H9 (cell line): ENCODE data around the gene KIT. TPM values are rescaled to one million over a fixed set of nuclear protein-coding genes. Genes with fewer than 3 reads are reported as not detected.

Experiments
- DNase-seq: peaks from one replicate; pipeline ENCODE4 v3.0.0-alpha.2; 2017
- H2AFZ ChIP-seq: one replicate; pipeline ENCODE4 v1.6.1; 2013; ENCODE audit warnings: mild to moderate bottlenecking, low read length, control low read depth, moderate library complexity
- H2AK5ac ChIP-seq: 2 replicates; pipeline ENCODE4 v1.6.1; 2013; ENCODE audit warnings: low read length, control low read depth, mixed read lengths; ENCODE audit not compliant: insufficient read length
- H2BK120ac ChIP-seq: one replicate; pipeline ENCODE4 v1.6.1; 2013; ENCODE audit warnings: low read depth, mild to moderate bottlenecking, low read length, control low read depth, inconsistent platforms; ENCODE audit not compliant: poor library complexity, severe bottlenecking
- H2BK12ac ChIP-seq: 2 replicates; pipeline ENCODE4 v1.6.1; 2013; ENCODE audit warnings: low read length, control low read depth, mixed read lengths, low read depth; ENCODE audit not compliant: insufficient read length
- H2BK15ac ChIP-seq: 2 replicates; pipeline ENCODE4 v1.6.1; 2013; ENCODE audit warnings: low read depth, low read length, control low read depth
- H2BK20ac ChIP-seq: one replicate; pipeline ENCODE4 v1.6.1; 2013; ENCODE audit warnings: low read depth, mild to moderate bottlenecking, low read length, control low read depth, inconsistent platforms; ENCODE audit not compliant: poor library complexity, severe bottlenecking
- H2BK5ac ChIP-seq: 2 replicates; pipeline ENCODE4 v1.6.1; 2013; ENCODE audit warnings: low read length, control low read depth, mixed read lengths; ENCODE audit not compliant: insufficient read length
- H3K14ac ChIP-seq: 2 replicates; pipeline ENCODE4 v1.6.1; 2013; ENCODE audit warnings: low read length, control low read depth; ENCODE audit not compliant: insufficient read depth
- H3K18ac ChIP-seq: 2 replicates; pipeline ENCODE4 v1.6.1; 2013; ENCODE audit warnings: low read depth, mild to moderate bottlenecking, mixed read lengths, low read length, control low read depth; ENCODE audit not compliant: insufficient read length
- H3K23ac ChIP-seq: 2 replicates; pipeline ENCODE4 v1.6.1; 2013; ENCODE audit warnings: low read length, control low read depth, mixed read lengths, low read depth; ENCODE audit not compliant: insufficient read length
- H3K23me2 ChIP-seq: 2 replicates; pipeline ENCODE4 v1.6.1; 2013; ENCODE audit warnings: low read depth, mild to moderate bottlenecking, mixed read lengths, low read length, control low read depth; ENCODE audit not compliant: insufficient read length, poor library complexity, severe bottlenecking
- H3K27ac ChIP-seq: 2 replicates; pipeline ENCODE4 v1.5.1; 2013; ENCODE audit warnings: low read length, control low read depth, mixed read lengths, low read depth; ENCODE audit not compliant: insufficient read length
- H3K27me3 ChIP-seq: 2 replicates; pipeline ENCODE4 v1.6.1; 2013; ENCODE audit warnings: low read length, control low read depth, inconsistent platforms; ENCODE audit not compliant: insufficient read depth
- H3K4ac ChIP-seq: 2 replicates; pipeline ENCODE4 v1.6.1; 2013; ENCODE audit warnings: low read depth, mild to moderate bottlenecking, control low read depth, inconsistent platforms, low read length, moderate library complexity
- H3K4me1 ChIP-seq: 2 replicates; pipeline ENCODE4 v1.6.1; 2013; ENCODE audit warnings: low read length, control low read depth, inconsistent platforms; ENCODE audit not compliant: insufficient read depth
- H3K4me2 ChIP-seq: 2 replicates; pipeline ENCODE4 v1.6.1; 2013; ENCODE audit warnings: low read length, control low read depth, mixed read lengths; ENCODE audit not compliant: insufficient read length, insufficient read depth
- H3K56ac ChIP-seq: 2 replicates; pipeline ENCODE4 v1.6.1; 2013; ENCODE audit warnings: low read depth, mild to moderate bottlenecking, mixed read lengths, low read length, control low read depth; ENCODE audit not compliant: insufficient read length
- H3K79me1 ChIP-seq: 2 replicates; pipeline ENCODE4 v1.6.1; 2013; ENCODE audit warnings: low read depth, mild to moderate bottlenecking, moderate library complexity, low read length, control low read depth, inconsistent platforms; ENCODE audit not compliant: insufficient read depth, poor library complexity, severe bottlenecking
- H3K79me2 ChIP-seq: 2 replicates; pipeline ENCODE4 v1.6.1; 2013; ENCODE audit warnings: low read length, control low read depth, inconsistent platforms; ENCODE audit not compliant: insufficient read depth
- H3K9ac ChIP-seq: 2 replicates; pipeline ENCODE4 v1.6.1; 2013; ENCODE audit warnings: low read length, control low read depth, mixed read lengths; ENCODE audit not compliant: insufficient read length; ENCODE audit errors: extremely low read depth
- H3K9me3 ChIP-seq: one replicate; pipeline ENCODE4 v1.6.1; 2013; ENCODE audit warnings: low read depth, low read length, inconsistent platforms; ENCODE audit not compliant: control insufficient read depth
- H3T11ph ChIP-seq: one replicate; pipeline ENCODE4 v1.6.1; 2013; ENCODE audit warnings: mild to moderate bottlenecking, low read length, control low read depth, inconsistent platforms
- H4K20me1 ChIP-seq: one replicate; pipeline ENCODE4 v1.6.1; 2013; ENCODE audit not compliant: control insufficient read depth, insufficient read length, insufficient read depth
- H4K5ac ChIP-seq: 2 replicates; pipeline ENCODE4 v1.6.1; 2013; ENCODE audit warnings: low read depth, mild to moderate bottlenecking, mixed read lengths, low read length, control low read depth; ENCODE audit not compliant: insufficient read length
- H4K8ac ChIP-seq: replicated peaks from 2 replicates; pipeline ENCODE4 v1.6.1; 2013; ENCODE audit warnings: low read length, control low read depth, mixed read lengths, low read depth; ENCODE audit not compliant: insufficient read length
- H4K91ac ChIP-seq: 2 replicates; pipeline ENCODE4 v1.6.1; 2013; ENCODE audit warnings: low read depth, mild to moderate bottlenecking, moderate library complexity, mixed read lengths, low read length, control low read depth; ENCODE audit not compliant: insufficient read length
- H3K27ac Mint-ChIP-seq, 3 experiments: 2 replicates in 2 of 3; 3 replicates in 1 of 3; pipeline ENCODE4 v1.8.0; 2020 to 2021; ENCODE audit warnings: mixed read lengths in 3 of 3, mild to moderate bottlenecking in 1 of 3, moderate library complexity in 1 of 3
- H3K27me3 Mint-ChIP-seq: 2 replicates; pipeline ENCODE4 v1.8.0; 2021; ENCODE audit warnings: low read depth, mild to moderate bottlenecking, moderate library complexity, mixed read lengths
- H3K36me3 Mint-ChIP-seq, 3 experiments: 2 replicates in 2 of 3; 3 replicates in 1 of 3; pipeline ENCODE4 v1.8.0; 2020 to 2021; ENCODE audit warnings: low read depth in 3 of 3, mixed read lengths in 3 of 3; ENCODE audit not compliant: insufficient read depth in 1 of 3
- H3K4me1 Mint-ChIP-seq, 2 experiments: 2 replicates each; pipeline ENCODE4 v1.8.0; 2020; ENCODE audit warnings: mixed read lengths in 2 of 2
- H3K4me3 Mint-ChIP-seq, 2 experiments: 2 replicates in 1 of 2; 3 replicates in 1 of 2; pipeline ENCODE4 v1.8.0; 2020 to 2021; ENCODE audit warnings: mild to moderate bottlenecking in 2 of 2, mixed read lengths in 2 of 2, moderate library complexity in 1 of 2
- H3K9me3 Mint-ChIP-seq, 2 experiments: 2 replicates in 1 of 2; 3 replicates in 1 of 2; pipeline ENCODE4 v1.8.0; 2020; ENCODE audit warnings: mild to moderate bottlenecking in 2 of 2, mixed read lengths in 2 of 2, moderate library complexity in 1 of 2
- total RNA-seq: library from RNA; stranded (reverse); gene quantifications from 2 replicates; pipeline ENCODE4 v1.2.1, GENCODE V29; 2021
- TF ChIP-seq, protein P1 (sequence below): fragments of 200-600 bp; sonication (generic); conservative IDR thresholded peaks from 3 replicates; pipeline ENCODE4 v1.8.0; 2021; ENCODE audit warnings: antibody characterized with exemption, mild to moderate bottlenecking

The KIT gene
- total RNA-seq, 1 experiment from 2014 or later = 6.7 TPM

DNA sequence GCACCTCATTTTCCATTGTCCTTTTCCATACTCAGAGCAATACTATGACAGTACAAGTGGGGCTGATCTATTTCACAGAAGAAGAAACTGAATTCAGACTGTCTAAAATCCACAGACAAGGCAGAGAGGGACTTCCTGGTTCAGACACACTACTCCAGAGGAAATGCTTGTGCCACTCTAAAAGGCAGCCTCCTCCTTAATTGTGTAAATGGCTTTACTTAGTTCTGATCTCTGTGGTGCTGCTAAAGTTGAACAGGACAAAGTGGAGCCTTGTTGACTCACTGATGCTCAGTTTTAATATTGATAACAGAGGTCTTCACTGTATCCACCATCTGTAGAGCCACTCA lies 122.4 kb downstream of the KIT start:
- Histone ChIP-seq H2BK12ac (no peak overlapping the region), H3K9me3 (no peaks in the 10 kb centered on the region), H3K79me2 (no peaks in the 10 kb centered on the region), H3K79me1 (no peaks in the 10 kb centered on the region), H4K8ac (no peak overlapping the region), H2AFZ (no peak overlapping the region), H3K9ac (no peak overlapping the region), H3K4me2 (no peak overlapping the region), H4K5ac (no peak overlapping the region), H2BK15ac (no peak overlapping the region), H4K91ac (no peak overlapping the region), H3K27me3 (no peaks in the 10 kb centered on the region), H3K27ac (no peak overlapping the region), H3K4ac (no peak overlapping the region), H2BK5ac (no peak overlapping the region), H3T11ph (no peak overlapping the region), H3K4me1 (no peaks in the 10 kb centered on the region), H2AK5ac (no peak overlapping the region), H3K23me2 (no peaks in the 10 kb centered on the region), H3K56ac (no peak overlapping the region), H3K23ac (no peak overlapping the region), H4K20me1 (no peaks in the 10 kb centered on the region), H2BK120ac (no peak overlapping the region), H2BK20ac (no peak overlapping the region), H3K18ac (no peak overlapping the region), H3K14ac (no peak overlapping the region)
- no peaks in the 10 kb centered on the region; the same call in 1 of the 2 replicates for H3K27me3 Mint-ChIP-seq
- H3K4me1 Mint-ChIP-seq = peaks cover 0 to 2% of the 10 kb centered on the region in 2 experiments; a peak in 2 of 4 replicates
- H3K36me3 Mint-ChIP-seq = no peaks in the 10 kb centered on the region
- H3K27ac Mint-ChIP-seq = no peak overlapping the region
- H3K4me3 Mint-ChIP-seq = no peak overlapping the region
- TF ChIP-seq, protein P1, sequence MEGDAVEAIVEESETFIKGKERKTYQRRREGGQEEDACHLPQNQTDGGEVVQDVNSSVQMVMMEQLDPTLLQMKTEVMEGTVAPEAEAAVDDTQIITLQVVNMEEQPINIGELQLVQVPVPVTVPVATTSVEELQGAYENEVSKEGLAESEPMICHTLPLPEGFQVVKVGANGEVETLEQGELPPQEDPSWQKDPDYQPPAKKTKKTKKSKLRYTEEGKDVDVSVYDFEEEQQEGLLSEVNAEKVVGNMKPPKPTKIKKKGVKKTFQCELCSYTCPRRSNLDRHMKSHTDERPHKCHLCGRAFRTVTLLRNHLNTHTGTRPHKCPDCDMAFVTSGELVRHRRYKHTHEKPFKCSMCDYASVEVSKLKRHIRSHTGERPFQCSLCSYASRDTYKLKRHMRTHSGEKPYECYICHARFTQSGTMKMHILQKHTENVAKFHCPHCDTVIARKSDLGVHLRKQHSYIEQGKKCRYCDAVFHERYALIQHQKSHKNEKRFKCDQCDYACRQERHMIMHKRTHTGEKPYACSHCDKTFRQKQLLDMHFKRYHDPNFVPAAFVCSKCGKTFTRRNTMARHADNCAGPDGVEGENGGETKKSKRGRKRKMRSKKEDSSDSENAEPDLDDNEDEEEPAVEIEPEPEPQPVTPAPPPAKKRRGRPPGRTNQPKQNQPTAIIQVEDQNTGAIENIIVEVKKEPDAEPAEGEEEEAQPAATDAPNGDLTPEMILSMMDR = no peak
- H3K9me3 Mint-ChIP-seq = no peaks in the 10 kb centered on the region
- no peak for DNase-seq
